GM18508 (cell line): ENCODE results near the gene TOMM6.

ENCODE experiments used
- ATAC-seq: cut with Tn5 transposase; IDR thresholded peaks from one replicate; pipeline ENCODE4 v1.9.1; 2021; ENCODE audit warnings: moderate number of reproducible peaks; ENCODE audit not compliant: insufficient read depth, unreplicated experiment

TOMM6 gene

DNA sequence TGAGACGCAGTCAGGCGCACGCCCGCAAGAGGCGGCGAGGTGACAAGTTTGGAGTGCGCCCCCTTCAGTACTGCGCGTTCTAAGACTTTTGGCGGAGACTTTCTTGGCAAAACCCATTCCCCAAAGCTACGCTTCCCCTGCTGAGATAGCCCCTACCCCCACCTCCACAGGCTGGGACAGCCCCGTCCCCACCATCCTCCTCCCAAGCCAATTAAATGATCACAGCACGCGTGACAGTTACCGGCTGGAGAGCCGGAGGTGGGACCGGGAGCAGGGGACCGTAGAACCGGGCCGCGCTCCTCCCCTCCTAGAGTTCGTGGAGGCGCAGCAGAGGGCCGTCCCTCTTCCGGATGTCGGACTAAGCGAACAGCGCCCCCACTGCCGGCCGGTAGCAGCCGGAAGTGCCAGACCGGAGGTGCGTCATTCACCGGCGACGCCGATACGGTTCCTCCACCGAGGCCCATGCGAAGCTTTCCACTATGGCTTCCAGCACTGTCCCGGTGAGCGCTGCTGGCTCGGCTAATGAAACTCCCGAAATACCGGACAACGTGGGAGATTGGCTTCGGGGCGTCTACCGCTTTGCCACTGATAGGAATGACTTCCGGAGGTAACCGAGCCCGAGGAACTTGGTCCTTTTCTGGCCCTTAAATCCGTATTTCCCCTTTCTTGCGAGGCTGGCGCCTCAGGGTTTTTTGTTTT is at the start of gene TOMM6:
Gene TOMM6 (plus strand): TSS at position 476 of the 699 bp plus-strand sequence. CDS start 4 bp downstream, at position 480.
- ATAC-seq = peak; percentile 53

GRCh38 chr6:41739041-41739440 is 48.5 kb upstream of the TOMM6 start:
- ATAC-seq = no peak

DNA sequence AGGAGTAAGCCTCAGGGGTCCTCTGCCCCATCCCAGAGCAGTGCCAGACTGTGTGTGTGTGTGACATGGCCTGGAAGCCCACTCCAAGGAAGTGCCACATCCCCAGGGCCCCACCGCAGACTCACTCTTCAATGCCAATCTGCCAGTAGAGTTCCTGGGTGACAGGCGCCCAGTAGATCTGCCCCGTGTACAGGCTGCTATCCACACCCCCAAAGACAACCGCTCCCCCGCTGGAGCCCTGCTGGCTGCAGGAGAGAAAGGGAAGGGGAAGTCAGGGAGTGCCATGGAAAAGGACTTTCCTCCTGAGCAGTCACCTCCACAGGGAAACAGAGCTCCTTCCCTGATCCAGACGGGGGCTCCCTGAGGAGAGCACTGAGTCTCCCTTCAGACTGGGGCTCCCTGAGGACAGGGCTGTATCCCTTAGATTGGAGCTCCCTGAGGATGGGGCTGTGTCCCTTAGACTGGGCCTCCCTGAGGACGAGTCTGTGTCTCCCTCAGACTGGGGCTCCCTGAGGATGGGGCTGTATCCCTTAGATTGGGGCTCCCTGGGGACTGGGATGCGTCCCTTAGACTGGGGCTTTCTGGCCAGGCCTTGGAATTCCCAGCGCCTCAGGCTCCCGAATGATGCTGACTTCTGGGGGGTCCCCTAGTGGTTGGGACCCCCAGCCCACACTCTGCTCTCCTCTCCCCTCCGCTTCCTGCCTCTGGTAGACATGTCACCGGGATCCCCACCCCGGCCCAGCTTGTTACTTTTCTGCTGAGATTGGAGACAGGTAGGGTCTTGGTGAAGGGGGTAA is 46.9 kb upstream of the TOMM6 start:
- no peak for ATAC-seq

DNA sequence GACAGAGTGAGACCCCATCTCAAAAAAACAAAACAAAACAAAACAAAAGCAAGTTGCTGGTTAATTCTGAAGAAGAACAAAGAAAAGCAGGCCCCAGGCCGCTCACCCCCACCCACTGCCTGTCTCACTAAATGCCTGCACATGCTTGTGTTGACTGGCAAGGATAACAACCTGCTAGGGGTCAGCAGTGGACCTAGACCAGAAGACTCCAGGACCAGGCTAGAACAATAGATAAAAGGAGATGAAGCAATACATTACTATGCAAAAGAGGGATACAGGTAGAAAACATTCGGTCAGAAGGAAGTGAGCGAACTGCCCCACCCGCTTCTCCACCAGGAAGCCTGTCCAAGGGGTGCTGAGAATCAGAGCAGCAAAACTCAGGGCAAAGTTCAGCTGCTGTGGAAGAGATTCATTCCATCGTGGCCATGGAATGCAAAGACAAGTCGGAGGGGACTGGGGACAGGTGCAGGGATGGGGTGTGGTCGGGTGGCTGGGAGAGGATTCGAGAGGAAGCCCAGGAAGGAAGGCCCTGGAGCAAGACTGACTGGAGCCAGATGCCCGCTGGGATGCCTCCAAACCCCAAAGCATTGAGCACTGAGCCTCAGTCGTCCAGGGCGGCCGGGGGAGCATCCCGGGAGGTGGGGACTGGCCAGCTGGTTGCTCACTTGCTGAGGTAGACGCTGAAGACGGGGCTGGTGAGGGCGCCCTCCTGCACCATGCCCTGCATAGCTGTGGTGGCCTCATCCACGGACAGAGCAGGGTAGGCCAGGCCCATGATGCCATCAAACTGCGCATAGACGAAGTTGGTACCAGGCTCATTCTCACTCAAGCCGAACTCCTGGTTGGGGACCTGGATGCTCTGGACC is 45.6 kb upstream of the TOMM6 start:
- ATAC-seq = no peak

DNA sequence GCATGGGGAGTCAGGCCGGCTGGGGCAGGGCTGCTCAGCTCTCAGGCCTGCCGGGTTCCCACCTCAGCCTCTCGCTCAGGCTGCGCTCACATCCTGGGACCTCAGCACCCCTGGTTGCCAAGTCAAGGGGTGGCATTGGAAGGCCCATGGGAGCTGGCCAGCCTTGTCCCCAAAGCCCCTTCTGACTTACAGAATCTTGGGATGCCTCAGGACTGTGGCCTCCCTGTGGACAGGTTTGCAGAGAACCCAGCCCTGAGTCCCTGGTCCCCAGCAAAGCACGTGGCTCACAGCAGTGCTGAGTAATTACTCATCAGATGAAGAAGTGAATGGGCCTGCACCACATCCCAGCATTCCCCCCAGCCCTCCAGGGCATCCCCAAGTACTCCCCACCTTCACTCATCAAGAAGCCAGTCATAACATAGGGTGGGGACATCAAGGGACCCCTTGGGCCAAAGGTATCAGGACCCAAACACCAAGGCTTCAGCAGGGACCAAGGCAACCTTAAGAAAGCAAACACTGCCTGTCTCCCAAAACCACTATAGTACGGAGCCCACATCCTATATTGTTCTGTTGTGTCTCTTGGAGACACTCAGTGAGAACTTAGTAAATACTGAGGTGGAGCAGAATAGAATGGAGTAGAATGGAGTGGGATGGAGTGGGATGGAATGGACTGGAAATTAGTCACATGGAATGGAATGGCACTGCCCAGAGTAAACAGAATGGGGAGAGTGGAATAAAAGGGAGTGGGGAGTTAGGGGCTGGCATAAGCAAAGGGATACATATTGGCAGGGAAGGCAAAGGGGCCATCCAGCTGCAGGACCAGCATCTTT is 43.9 kb upstream of the TOMM6 start:
- no peak for ATAC-seq

DNA sequence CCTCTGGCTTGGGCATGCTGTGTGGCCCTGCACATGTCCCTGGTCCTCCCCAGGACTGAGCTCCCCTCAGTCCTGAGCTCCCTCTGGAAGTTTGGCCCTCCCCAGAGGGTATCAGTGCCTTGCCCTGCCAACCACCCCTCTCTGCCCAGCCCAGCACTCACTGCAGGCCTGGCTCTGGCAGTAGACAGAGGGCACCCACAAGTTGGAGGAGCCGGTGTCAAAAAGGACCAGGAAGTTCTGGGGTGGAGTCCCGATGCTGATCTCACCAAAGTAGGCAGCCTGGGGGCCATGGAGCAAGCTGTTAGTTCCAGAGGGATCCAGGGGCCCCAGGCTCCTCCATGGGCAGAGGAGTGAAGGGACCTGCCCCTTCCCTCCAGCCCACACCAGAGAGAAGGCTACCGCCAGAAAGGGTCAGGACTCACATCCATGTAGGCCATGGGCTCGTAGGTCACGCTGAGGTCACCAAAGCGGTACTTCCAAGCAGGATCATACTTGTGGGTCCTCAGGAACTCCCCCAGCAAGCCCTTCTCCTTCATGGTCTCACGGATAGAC is 43.2 kb upstream of the TOMM6 start:
- ATAC-seq = no peak

- no peak for ATAC-seq
These were observed 41.4 kb upstream of the TOMM6 start for GRCh38 chr6:41746107-41746506.

GRCh38 chr6:41747256-41748101 is 40.0 kb upstream of the TOMM6 start, which contains the start of gene PGC:
Gene PGC, minus strand, starts transcription at chr6:41747397. Its CDS starts 63 bp downstream, at chr6:41747334.
- ATAC-seq = no peak

GRCh38 chr6:41748102-41748477 is 39.4 kb upstream of the TOMM6 start:
- no peak for ATAC-seq

DNA sequence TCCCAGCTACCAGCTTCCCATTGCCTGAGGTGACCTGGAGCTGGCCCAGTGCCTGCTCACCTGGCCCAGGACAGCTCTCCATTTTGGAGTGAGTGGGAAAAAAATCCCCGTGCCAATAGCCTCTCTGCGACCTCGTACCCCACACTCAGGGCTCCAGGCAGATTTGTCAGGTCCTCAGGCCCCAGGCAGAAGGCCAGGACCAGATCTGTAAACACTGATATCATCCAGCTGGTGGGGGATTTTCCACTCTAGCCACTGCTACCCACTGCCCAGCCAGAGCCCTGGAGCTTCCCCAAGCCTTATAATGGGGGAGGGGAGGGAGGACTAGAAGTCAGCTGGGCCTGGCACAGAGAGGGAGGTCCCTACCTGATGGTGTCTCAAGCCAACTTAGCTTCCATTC is 39.0 kb upstream of the TOMM6 start:
- no peak for ATAC-seq

DNA sequence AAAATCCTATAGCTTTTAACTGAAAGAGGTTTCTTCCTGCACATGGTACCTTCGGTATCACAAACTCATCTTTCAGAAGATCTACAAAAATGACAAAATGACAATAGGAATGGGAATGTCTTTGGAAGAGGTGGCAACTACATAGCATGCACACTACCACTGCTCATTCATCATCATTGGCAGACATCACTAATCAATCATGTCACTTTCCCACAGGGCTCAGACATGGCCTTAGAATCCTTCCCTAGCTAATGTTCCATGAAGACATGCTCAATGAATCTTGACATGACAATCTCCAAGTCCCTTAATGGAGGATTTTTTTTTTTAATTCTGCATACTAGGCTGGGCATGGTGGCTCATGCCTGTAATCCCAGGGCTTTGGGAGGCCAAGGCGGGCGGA is 37.1 kb upstream of the TOMM6 start:
- ATAC-seq = no peak

- no peak for ATAC-seq
These were observed 31.6 kb upstream of the TOMM6 start for GRCh38 chr6:41755895-41756294.

- no peak for ATAC-seq
These were observed 31.1 kb upstream of the TOMM6 start for GRCh38 chr6:41756354-41756753.

GRCh38 chr6:41757271-41757670 is 30.2 kb upstream of the TOMM6 start:
- ATAC-seq = no peak

DNA sequence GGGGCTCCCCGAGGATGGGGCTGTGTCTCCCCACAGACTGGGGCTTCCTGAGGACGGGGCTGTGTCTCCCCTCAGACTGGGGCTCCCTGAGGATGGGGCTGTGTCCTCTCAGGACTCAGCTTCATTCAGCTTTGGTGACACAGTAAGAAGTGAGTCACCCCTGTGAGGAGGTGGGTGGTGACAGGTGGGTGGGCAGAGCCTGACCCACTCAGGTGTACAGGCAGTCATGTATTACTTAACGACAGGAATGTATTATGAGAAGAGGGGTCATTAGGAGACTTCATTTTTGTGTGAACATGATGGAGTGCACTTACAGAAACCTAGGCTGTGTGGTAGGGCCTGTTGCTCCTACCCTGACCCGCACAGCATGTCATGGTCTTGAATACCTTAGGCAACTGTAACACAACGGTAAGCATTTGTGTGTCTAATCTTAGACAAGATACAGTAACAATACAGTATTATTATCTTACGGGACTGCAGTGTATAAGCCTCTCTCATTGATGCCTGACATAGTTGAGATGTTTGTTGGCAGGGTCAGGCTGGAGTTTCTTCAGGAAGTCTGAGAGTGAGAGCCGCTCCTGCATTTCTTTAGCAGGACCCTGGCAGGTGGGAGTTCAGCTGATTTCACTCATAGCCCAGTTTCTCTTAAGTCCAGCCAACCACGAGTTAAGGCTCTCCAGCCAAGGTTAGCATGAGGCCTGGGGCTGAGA is 29.4 kb upstream of the TOMM6 start:
- no peak for ATAC-seq

- no peak for ATAC-seq
These were observed 28.9 kb upstream of the TOMM6 start for GRCh38 chr6:41758641-41759035.

DNA sequence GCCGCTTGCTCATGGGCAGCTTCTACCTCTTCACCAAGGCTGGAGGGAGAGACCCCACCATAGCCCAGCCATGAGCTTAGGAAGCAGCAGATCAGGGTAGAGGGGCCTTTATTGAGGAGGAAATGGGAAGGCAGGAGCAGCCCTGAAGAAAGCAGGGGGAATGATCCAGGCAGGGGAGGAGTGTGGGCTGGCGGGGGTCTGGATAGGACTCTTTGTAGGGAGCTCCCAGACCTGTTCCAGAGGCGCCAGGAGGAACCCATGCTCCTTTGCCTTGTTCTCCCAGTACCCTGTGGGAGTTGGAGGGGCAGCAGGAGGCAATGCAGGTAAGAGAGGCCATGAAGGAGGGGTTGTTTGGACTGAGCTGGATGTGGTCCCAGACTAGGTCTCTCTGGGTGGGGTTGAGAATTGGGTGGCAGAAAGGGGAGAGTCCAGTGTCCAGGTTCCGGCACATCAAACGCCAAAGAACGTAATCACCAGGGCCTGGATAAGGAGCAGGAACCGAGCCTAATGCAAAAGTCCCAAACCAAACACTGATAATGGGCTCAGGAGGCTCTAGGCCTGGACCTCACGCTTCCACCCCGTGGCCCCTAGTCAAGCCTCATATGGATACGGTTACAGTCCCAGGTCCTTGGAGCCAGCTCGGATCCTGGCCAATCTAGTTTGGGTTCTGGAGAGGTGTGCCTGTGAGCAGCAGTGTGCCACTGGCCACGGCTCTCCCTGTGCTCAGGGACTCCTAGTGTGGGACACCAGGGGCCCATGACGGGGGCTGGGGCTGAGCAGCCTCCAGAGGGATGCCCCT is 28.2 kb upstream of the TOMM6 start:
- no peak for ATAC-seq
